Transverse colon (tissue), 4 donors: ENCODE results near the gene VPS13D. TPM values are rescaled to one million over a fixed set of nuclear protein-coding genes. Genes with fewer than 3 reads are reported as not detected.
A peak's percentile ranks its signal among the peaks of the same experiment; 100 is the strongest.
"Not testable (repeated sequence)": the region's sequence is repeated elsewhere in the genome, so short reads cannot be mapped to it uniquely, and the experiment has no call there.

Experiments used
- DNase-seq: peaks from one replicate; pipeline ENCODE4 v3.0.0-alpha.2; 2019
- H3K27ac ChIP-seq, 4 donors: fragments of 200-600 bp; sonication (generic); 2 replicates each; pipeline ENCODE4 v1.5.1; 2016 to 2018; ENCODE audit warnings: inconsistent platforms in 4 of 4
- H3K27me3 ChIP-seq: fragments of 200-600 bp; sonication (generic); 2 replicates; pipeline ENCODE4 v1.5.1; 2017; ENCODE audit warnings: inconsistent platforms
- H3K36me3 ChIP-seq, 4 donors: fragments of 200-600 bp; sonication (generic); 2 replicates each; pipeline ENCODE4 v1.5.1; 2017 to 2019; ENCODE audit warnings: inconsistent platforms in 4 of 4
- H3K4me1 ChIP-seq, 4 donors: fragments of 200-600 bp; sonication (generic); 2 replicates each; pipeline ENCODE4 v1.5.1; 2017 to 2020; ENCODE audit warnings: inconsistent platforms in 4 of 4
- H3K4me3 ChIP-seq, 4 donors: fragments of 200-600 bp; sonication (generic); 1 replicate in 1 of 4; 2 replicates in 3 of 4; pipeline versions ENCODE4 v1.5.1 to v1.6.1; 2017 to 2019; ENCODE audit warnings: inconsistent platforms in 4 of 4
- H3K9me3 ChIP-seq, 2 donors: fragments of 200-600 bp; sonication (generic); 2 replicates each; pipeline ENCODE4 v1.5.1; 2017 to 2019; ENCODE audit warnings: inconsistent platforms in 2 of 2
- CTCF ChIP-seq, 5 experiments: fragments of 200-600 bp in 3 of 5; fragments of 450-650 bp in 2 of 5; sonication (generic) in 3 of 5; IDR thresholded peaks; 1 replicate in 2 of 5; 2 replicates in 3 of 5; pipeline ENCODE4 v1.5.1; 2016 to 2017; ENCODE audit warnings: antibody characterized with exemption in 5 of 5, inconsistent platforms in 3 of 5, mild to moderate bottlenecking in 2 of 5, moderate library complexity in 1 of 5
- EP300 ChIP-seq: sonication (generic); formaldehyde crosslinking; IDR thresholded peaks from one replicate; pipeline ENCODE4 v1.6.1; 2017; ENCODE audit warnings: antibody characterized with exemption, low read depth
- POLR2A ChIP-seq: fragments of 450-650 bp; IDR thresholded peaks from one replicate; pipeline ENCODE4 v1.6.1; 2016; ENCODE audit warnings: antibody characterized with exemption, mild to moderate bottlenecking, moderate library complexity
- POLR2AphosphoS5 ChIP-seq, 3 donors: sonication (generic); formaldehyde crosslinking; IDR thresholded peaks; one replicate each; pipeline ENCODE4 v1.6.1; 2016; ENCODE audit warnings: antibody characterized with exemption in 3 of 3
- WGBS, 2 donors: methylation state at CpG; one replicate each; pipeline ENCODE4 v1.1.5; 2018; ENCODE audit warnings: low coverage in 1 of 2; 5-methylcytosine and 5-hydroxymethylcytosine counted together
- in situ Hi-C, 4 donors: fragments of 200-750 bp; cut with MboI; loops; one replicate each; pipeline versions ENCODE4 v1.15.0 to v1.15.1; 2017; ENCODE audit warnings: low sequenced_read_pairs in 3 of 4, low pct_ligation_motif_present in 1 of 4, low pct_unique_long_range_greater_than_20kb in 1 of 4
- intact Hi-C: fragments of 100-400 bp; cut with DNase I; formaldehyde crosslinking; loops from one replicate; pipeline ENCODE4 v1.15.1; 2023; ENCODE audit warnings: low total_unique reads
- total RNA-seq, 4 donors: library from RNA; depleted of rRNA; stranded (reverse); fragments of >200 nt; gene quantifications; one replicate each; pipeline ENCODE4 v1.1.0, GENCODE V29; 2016

Gene VPS13D
- total RNA-seq, 4 donors from 2014 or later: 101 to 136 (median 116) TPM

GRCh38 chr1:12537906-12538461 is 308.2 kb downstream of the VPS13D start:
- H3K27me3 ChIP-seq: no peaks in the 10 kb centered on the region
- no peak for DNase-seq
- H3K27ac ChIP-seq: no peak overlapping the region
- no peak for TF ChIP-seq POLR2AphosphoS5 (IDR thresholded peaks at IDR 0.05)
- TF ChIP-seq CTCF (IDR thresholded peaks at IDR 0.05): no peak
- TF ChIP-seq POLR2A: no peak
- TF ChIP-seq EP300: no peak
- in situ Hi-C loops (no loop called here), intact Hi-C loops (no loop called here)
- peaks cover 3 to 14% (median 10%) of the 10 kb centered on the region in 4 donors for H3K4me1 ChIP-seq
- H3K36me3 ChIP-seq: no peaks in the 10 kb centered on the region
- WGBS, 2 donors: 95% methylated on average over 3 of the region's 3 CpGs; no CpG with 5 or more reads in 1 of the 2 donors
- peaks cover 0 to 4% of the 10 kb centered on the region in 2 donors for H3K9me3 ChIP-seq
- H3K4me3 ChIP-seq: no peak overlapping the region

DNA sequence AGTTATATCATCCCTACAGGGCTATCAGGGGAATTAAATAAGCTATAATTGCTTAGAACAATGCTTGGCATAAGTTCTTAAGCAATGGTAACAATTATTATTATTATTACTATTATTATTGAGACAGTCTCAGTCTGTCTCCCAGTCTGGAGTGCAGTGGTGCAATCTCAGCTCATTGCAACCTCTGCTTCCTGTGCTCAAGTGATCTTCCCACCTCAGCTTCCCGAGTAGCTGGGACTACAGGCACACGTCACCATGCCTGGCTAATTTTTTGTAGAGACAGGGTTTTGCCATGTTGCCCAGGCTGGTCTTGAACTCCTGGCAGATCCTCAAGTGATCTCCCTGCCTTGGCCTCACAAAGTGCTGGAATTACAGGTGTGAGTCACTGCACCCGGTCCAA is 308.7 kb downstream of the VPS13D start:
- H3K36me3 ChIP-seq, intact Hi-C loops, H3K27ac ChIP-seq, H3K4me3 ChIP-seq, H3K9me3 ChIP-seq, in situ Hi-C loops, H3K27me3 ChIP-seq, DNase-seq: not testable (repeated sequence)
- peaks cover 3 to 14% (median 10%) of the 10 kb centered on the region in 4 donors for H3K4me1 ChIP-seq
- 76 to 91% methylated on average over 3 of the region's 3 CpGs for whole genome bisulfite sequencing, 2 donors

DNA sequence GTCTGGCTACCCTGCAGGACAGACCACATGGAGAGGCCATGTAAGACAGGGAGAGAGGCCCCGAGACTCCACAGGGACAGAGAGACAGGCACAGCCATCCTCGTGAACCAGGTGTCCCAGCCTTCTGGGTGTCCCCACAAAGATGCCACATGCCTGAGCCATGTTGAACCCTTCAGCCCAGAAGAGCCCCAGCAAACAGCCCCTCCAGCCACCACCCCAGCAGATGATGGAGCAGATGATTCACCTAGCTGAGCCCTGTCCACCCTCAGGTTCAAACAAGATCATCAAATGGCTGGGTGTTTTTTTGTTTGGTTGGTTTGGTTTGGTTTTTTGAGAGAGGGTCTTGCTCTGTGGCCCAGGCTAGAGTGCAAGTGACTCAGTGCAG is 309.5 kb downstream of the VPS13D start:
- H3K4me3 ChIP-seq: no peak overlapping the region
- peaks cover 0 to 4% of the 10 kb centered on the region in 2 donors for H3K9me3 ChIP-seq
- 88% methylated on average over 2 of the region's 2 CpGs; no CpG with 5 or more reads in 1 of the 2 donors for WGBS, 2 donors
- no peak for TF ChIP-seq CTCF (IDR thresholded peaks at IDR 0.05)
- no peak for TF ChIP-seq POLR2AphosphoS5 (IDR thresholded peaks at IDR 0.05)
- no peak for TF ChIP-seq EP300
- no peak for TF ChIP-seq POLR2A
- H3K27ac ChIP-seq: peak overlapping the region; percentile 72 to 88 (median 74)
- no peak for DNase-seq
- H3K36me3 ChIP-seq: no peaks in the 10 kb centered on the region
- peaks cover 8 to 20% (median 11%) of the 10 kb centered on the region in 4 donors for H3K4me1 ChIP-seq
- H3K27me3 ChIP-seq: no peaks in the 10 kb centered on the region
- in situ Hi-C loops: no loop called here
- intact Hi-C loops: no loop called here

DNA sequence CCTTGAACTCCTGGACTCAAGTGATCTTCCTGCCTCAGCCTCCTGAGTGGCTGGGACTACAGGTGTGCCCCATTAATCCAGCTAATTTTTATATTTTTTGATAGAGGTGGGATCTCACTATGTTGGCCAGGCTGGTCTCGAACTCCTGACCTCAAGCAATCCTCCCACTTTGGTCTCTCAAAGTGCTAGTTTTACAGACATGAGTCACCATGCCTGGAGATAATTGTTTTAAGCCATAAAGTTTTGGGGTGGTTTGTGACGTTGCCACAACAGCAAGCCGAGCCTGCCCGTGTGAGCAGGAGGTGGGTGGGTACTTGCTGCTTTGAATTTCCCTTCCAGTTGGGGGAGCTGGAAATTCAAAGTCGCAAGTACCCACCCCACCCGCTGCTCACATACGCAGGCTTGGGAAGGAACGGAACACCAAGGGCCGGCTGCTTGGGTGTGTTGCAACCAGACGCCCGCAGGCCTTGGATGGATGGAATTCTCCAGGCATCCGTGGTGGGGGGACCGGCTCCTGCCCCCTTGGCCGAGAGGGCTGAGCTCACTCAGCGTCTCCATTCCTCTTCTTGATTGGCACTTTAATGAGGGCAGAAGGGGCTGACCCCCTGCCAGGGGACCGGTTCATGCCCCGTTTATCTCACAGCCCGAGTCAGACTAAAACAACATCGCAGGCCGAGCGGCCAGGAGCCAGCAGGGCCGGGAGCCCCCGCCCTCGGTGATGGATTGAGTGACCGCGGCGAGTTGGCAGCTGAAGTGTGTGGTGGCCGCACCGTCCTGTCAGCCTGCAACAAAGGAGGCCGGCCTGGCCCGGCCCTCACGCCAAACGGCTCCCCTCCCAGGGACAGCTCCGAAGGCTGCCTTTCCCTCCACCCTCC is 310.1 kb downstream of the VPS13D start:
- Histone ChIP-seq H3K4me3 (no peak overlapping the region), H3K9me3 (peaks cover 0 to 4% of the 10 kb centered on the region in 2 donors), H3K4me1 (peaks cover 8 to 27% (median 11%) of the 10 kb centered on the region in 4 donors), H3K36me3 (no peaks in the 10 kb centered on the region), H3K27ac (peak overlapping the region; percentile 72 to 88 (median 74)), H3K27me3 (no peaks in the 10 kb centered on the region)
- TF ChIP-seq EP300 (peak; percentile 64), CTCF (IDR thresholded peaks at IDR 0.05) (no peak), POLR2AphosphoS5 (IDR thresholded peaks at IDR 0.05) (peak; percentile 41 to 63 (median 61))
- DNase-seq: peak; percentile 69
- intact Hi-C loops: no loop called here
- 65% methylated on average over 29 of the region's 34 CpGs; no CpG with 5 or more reads in 1 of the 2 donors for WGBS, 2 donors
- in situ Hi-C loops: no loop called here
